Measurements from ENCODE around the gene AMBP. TPM values are rescaled to one million over a fixed set of nuclear protein-coding genes. Genes with fewer than 3 reads are reported as not detected.

AMBP gene
- total RNA-seq, 1 donor from 2014 or later: 0.40 TPM

DNA sequence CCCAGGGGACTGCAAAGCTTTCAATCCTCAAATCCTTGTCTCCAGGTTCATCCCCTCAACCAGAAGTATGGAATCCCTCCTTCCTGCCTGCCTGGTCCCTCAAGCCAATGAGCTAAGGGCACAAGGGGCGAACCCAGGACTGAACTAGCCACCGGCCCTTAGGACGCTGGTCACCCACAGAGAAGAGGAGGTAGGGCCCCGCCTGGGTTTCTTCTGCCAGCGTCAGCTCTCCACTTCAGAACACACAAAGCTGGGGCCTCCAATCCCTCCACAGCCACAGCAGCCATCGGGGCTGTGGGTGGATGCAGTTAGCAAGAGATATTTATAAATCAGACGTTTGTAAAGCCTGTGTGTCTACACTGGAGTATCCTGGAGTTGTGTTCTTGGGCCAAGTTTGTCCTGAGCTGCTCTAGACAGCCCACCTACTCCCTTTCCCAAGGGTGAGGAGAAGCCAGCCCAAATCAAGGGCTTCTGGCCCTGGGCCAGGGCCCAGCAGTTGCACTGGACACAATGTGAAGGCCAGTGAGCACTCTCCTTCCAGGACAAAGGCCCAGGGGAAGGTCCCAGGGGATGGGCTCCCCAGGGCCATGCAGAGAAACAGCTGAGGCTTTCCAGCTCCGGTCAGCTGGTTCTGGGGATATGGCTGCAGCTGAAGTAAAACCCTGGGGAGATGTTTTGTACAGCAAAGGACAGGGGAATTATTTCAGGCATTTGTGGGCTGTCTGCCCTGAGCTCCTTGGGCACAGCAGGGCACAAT is 18.9 kb downstream of the AMBP start:
- Mint-ChIP-seq H3K9me3 (peaks cover 6% of the 10 kb centered on the region), H3K27me3 (ENCODE audit: low read depth) (peaks cover 7% of the 10 kb centered on the region), H3K27ac (ENCODE audit: unreplicated experiment) (no peak overlapping the region), H3K4me1 (no peaks in the 10 kb centered on the region), H3K4me3 (no peak overlapping the region), H3K36me3 (ENCODE audit: low read depth) (peaks cover 10% of the 10 kb centered on the region)
- TF ChIP-seq, protein P1, sequence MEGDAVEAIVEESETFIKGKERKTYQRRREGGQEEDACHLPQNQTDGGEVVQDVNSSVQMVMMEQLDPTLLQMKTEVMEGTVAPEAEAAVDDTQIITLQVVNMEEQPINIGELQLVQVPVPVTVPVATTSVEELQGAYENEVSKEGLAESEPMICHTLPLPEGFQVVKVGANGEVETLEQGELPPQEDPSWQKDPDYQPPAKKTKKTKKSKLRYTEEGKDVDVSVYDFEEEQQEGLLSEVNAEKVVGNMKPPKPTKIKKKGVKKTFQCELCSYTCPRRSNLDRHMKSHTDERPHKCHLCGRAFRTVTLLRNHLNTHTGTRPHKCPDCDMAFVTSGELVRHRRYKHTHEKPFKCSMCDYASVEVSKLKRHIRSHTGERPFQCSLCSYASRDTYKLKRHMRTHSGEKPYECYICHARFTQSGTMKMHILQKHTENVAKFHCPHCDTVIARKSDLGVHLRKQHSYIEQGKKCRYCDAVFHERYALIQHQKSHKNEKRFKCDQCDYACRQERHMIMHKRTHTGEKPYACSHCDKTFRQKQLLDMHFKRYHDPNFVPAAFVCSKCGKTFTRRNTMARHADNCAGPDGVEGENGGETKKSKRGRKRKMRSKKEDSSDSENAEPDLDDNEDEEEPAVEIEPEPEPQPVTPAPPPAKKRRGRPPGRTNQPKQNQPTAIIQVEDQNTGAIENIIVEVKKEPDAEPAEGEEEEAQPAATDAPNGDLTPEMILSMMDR (conservative IDR thresholded peaks at IDR 0.05): no peak
- DNase-seq (ENCODE audit: low read depth, low spot score): no peak

DNA sequence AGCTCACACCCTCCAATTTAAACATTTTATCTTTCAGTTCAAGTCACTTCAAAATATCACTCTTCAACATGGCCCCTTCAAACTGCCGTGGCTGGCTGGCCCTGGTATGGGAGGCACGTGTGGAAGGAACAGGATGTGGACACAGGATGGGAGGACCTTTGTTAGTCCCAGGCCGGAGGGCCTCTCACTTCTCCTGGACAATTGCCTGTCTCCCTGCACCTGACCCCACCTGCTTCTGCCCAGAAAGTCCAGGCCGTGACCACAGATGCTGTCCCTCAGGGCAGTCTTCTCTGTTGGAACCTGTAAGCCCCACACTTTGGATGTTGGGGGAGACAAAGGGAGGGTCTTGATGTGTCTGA is 19.4 kb downstream of the AMBP start:
- Mint-ChIP-seq H3K4me1 (no peaks in the 10 kb centered on the region), H3K36me3 (ENCODE audit: low read depth) (peaks cover 10% of the 10 kb centered on the region), H3K9me3 (peaks cover 5% of the 10 kb centered on the region), H3K27me3 (ENCODE audit: low read depth) (peaks cover 4% of the 10 kb centered on the region), H3K27ac (ENCODE audit: unreplicated experiment) (no peak overlapping the region), H3K4me3 (no peak overlapping the region)
- no peak for DNase-seq (ENCODE audit: low read depth, low spot score)
- TF ChIP-seq, protein P1 (conservative IDR thresholded peaks at IDR 0.05): no peak

- H3K4me3 Mint-ChIP-seq: no peak overlapping the region
- no peaks in the 10 kb centered on the region for H3K27me3 Mint-ChIP-seq (ENCODE audit: low read depth)
- H3K36me3 Mint-ChIP-seq (ENCODE audit: low read depth): peaks cover 13% of the 10 kb centered on the region
- H3K9me3 Mint-ChIP-seq: peaks cover 2% of the 10 kb centered on the region
- DNase-seq (ENCODE audit: low read depth, low spot score): no peak
- H3K27ac Mint-ChIP-seq (ENCODE audit: unreplicated experiment): no peak overlapping the region
- TF ChIP-seq, protein P1 (conservative IDR thresholded peaks at IDR 0.05): no peak
- no peaks in the 10 kb centered on the region for H3K4me1 Mint-ChIP-seq
Measured at GRCh38 chr9:114057161-114057885, 20.8 kb downstream of the AMBP start.

- Mint-ChIP-seq H3K27ac (ENCODE audit: unreplicated experiment) (no peak overlapping the region), H3K9me3 (peaks cover 2% of the 10 kb centered on the region), H3K4me1 (no peaks in the 10 kb centered on the region), H3K36me3 (ENCODE audit: low read depth) (peaks cover 16% of the 10 kb centered on the region), H3K27me3 (ENCODE audit: low read depth) (no peaks in the 10 kb centered on the region), H3K4me3 (no peak overlapping the region)
- no peak for DNase-seq (ENCODE audit: low read depth, low spot score)
- TF ChIP-seq, protein P1 (conservative IDR thresholded peaks at IDR 0.05): no peak
Measured at GRCh38 chr9:114056527-114056926, 21.6 kb downstream of the AMBP start.

- Mint-ChIP-seq H3K4me1 (no peaks in the 10 kb centered on the region), H3K4me3 (no peak overlapping the region), H3K36me3 (ENCODE audit: low read depth) (peaks cover 20% of the 10 kb centered on the region), H3K27ac (ENCODE audit: unreplicated experiment) (peak overlapping the region; percentile 67), H3K27me3 (ENCODE audit: low read depth) (no peaks in the 10 kb centered on the region), H3K9me3 (peaks cover 2% of the 10 kb centered on the region)
- no peak for DNase-seq (ENCODE audit: low read depth, low spot score)
- TF ChIP-seq, protein P1 (conservative IDR thresholded peaks at IDR 0.05): no peak
Measured at GRCh38 chr9:114055894-114056293, 22.2 kb downstream of the AMBP start.

Measured in neural crest cell (in vitro differentiated cells).